Activated T-helper 1 cell treated with Interleukin-2 at 50 U/mL for 16 hours (primary cell): ENCODE results near the gene SCN4A.

Experiments
- DNase-seq: peaks from one replicate; pipeline ENCODE4 v3.0.0-alpha.2; 2020; ENCODE audit warnings: low read depth

The SCN4A gene

GRCh38 chr17:63955232-63955631, 17.5 kb downstream of the SCN4A start:
- DNase-seq, result no peak

DNA sequence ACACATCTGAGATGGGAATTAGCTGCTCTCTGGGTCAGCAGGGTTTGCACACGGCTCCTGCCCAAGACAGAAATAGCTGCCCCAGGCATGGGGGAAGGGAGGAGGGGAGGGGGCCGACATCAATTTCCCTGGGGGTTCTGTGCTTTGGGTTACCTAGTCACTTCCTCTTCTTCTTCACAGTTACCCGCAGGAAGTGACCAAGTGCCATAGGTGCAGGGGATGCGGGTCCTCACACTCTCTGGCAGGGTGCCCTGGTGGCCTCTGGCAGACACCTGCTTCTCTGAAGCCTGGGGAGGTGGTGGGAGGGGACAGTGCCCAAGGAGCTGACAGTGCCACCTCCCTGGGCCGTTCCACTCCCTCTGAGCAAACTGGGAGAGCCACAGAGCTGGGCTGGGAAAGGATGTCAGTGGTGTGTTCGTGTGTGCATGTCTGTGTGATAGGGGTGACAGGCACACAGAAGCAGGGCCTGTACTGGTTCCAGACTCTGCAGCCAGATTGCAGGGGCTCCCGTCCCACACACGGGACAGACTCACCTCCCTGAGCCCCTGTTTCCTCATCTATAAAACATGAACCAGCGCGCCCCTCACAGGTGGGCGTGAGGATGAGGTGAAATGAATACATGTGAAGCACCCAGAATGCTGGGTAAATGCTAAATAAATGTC, 18.2 kb downstream of the SCN4A start:
- peak; percentile 16 for DNase-seq

- DNase-seq, result no peak
Observed at GRCh38 chr17:63950940-63951907, 21.5 kb downstream of the SCN4A start.

DNA sequence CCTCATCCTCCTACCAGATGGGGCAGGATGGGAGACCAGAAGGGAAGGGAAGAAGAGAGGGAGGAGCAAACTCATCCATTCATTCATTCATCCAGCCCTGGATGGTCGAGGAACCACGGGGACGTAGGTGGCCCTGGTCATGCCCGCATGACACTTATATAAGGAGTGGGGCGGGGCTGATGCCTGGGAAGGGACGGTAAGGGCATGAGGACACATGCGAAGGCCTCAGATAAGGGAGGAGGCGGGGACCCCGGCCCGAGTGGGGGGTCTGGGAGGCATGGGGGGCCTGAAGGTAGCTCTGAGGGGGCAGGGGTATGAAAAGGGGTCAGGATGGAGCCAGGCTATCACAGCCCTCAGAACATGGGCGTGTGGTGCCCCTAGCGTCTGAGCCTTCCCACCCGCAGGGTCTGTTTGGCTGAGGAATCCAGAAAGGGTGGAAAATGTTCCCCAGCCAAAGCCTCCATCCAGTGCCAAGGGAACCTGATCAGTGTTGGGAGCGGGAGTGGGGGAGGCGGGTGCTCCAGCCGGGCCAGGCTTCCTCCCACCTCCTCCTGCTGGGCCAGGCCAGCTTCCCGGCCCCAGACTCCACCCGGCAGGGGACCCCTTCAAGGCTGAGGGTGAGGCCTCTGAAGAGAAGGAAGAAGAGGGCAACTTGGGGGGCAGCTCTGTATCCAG, 23.0 kb downstream of the SCN4A start:
- DNase-seq, result no peak

- DNase-seq, result no peak
Observed at GRCh38 chr17:63948521-63948920, 24.2 kb downstream of the SCN4A start.

- no peak for DNase-seq
Observed at GRCh38 chr17:63947711-63948330, 24.9 kb downstream of the SCN4A start.

- peak; percentile 17 for DNase-seq
Observed at GRCh38 chr17:63946440-63947363, 26.0 kb downstream of the SCN4A start.

DNA sequence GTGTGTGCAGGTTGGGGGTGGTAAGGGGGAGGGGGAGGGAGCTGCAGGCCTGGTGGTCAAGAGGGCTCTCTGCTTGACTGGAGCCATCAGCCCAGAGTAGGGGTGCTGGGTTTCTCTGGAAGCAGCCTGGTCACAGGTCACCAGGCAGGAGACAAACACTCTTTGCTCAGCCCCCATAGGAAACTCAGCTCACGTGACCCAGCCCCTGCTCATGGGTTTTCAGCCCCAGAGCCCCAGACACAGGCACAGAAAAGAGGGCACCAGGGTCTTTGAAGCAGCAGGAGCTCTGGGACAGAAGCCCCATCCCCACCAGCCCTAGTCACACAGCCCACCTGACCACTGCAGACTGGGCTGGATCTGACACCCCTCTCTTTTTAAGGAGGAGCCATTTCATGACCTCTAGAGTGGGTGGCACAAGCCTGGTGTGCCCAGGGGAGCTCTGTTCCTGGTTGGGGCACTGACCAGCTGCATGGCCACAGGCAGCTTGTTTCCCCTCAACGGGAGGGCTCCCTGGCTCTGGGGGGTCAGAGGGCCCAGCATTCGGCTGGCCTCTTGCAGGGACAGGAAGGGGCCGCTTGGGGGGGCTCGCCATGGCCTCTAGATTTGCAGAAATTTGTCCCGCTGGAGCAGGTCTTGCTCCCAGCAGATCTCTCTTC, 26.8 kb downstream of the SCN4A start:
- no peak for DNase-seq

DNA sequence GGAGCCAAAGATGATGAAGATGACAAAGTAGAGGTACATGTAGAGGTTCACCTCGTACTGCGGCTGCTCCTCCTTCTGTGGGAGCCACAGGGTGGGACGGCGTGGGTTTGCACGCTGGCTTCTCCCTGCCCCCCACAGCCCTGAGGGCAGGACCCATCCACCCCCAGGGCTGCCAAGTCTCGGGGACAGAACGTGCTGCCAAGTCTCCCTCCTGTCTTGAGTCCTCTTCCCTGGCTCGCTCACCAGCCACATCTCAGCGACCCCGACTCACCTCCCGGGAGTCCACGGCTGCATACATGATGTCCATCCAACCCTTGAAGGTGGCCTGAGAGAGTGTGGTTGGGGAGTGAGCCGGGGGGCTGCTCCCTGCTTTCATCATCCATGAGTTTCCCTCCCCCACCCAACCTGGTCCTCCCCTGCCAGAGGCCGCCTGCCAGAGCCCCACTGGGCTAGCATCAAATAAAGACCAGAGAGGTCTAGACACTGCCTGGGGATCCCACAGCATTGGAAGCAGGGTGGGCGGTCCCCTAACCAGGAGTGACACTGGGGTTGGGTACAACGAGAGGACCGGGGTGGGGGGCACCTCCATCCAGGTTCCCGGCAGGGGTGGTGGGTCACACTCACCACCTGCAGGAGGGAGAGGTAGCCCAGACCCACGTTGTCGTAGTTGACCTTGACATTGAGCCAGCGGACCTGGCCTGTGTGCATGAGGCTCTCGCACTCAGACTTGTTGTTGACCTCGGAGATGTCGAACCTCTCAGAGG, 27.8 kb downstream of the SCN4A start:
- no peak for DNase-seq

DNA sequence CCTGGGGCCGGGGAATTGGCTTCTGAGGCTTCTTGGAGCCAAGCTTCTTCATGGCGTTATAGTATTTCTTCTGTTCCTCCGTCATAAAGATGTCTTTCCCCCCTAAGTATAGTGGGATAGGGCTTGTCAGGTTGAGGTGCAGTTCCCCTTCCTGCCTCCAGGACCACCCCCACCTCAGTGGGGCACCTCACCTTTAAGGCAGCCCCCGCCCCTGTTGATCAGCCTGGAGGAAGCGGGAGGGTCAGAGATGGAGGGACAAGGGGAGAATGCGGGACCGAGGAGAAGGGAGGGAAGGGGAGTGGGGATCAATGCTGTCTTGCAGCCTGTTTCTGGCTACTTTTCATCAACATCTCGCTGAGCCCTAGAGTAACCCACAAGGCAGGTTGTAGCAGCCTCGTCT, 29.0 kb downstream of the SCN4A start:
- DNase-seq, result no peak

GRCh38 chr17:63942309-63942985, 30.3 kb downstream of the SCN4A start:
- DNase-seq, result no peak

GRCh38 chr17:63941751-63942150, 31.0 kb downstream of the SCN4A start:
- no peak for DNase-seq

GRCh38 chr17:63941162-63941561, 31.6 kb downstream of the SCN4A start:
- DNase-seq, result no peak

GRCh38 chr17:63940584-63940983, 32.1 kb downstream of the SCN4A start:
- DNase-seq, result no peak

GRCh38 chr17:63939884-63940283, 32.8 kb downstream of the SCN4A start:
- DNase-seq, result no peak

- no peak for DNase-seq
Observed at GRCh38 chr17:63939401-63939800, 33.3 kb downstream of the SCN4A start.

GRCh38 chr17:63937920-63938319, 34.8 kb downstream of the SCN4A start:
- DNase-seq, result no peak

DNA sequence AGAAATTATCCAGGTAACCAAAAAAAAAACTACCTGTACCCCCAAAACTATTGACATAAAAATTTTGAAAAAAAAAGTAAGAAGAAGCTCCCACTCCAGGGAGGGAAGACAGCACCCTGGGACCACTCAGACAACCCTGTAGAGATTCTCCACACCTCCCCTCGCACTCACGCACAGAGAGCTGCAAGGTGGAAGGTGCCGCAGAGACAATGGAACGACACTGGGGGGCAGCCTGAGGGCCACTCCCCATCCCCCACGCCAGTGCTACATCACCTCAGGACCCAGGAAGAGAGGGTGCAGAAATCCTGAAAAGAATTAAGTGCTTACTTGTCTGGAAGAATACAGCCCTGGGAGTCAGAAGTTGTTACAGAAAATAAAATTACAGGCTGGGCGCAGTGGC, 35.4 kb downstream of the SCN4A start:
- no peak for DNase-seq
